Hematopoietic multipotent progenitor cell treated with erythropoietin and hydrocortisone succinate and interleukin-3 and kit ligand, for 15 days (in vitro differentiated cells): Measurements from ENCODE around the gene METTL16.
A peak's percentile ranks its signal among the peaks of the same experiment; 100 is the strongest.

Experiments used
- DNase-seq: peaks from one replicate; pipeline ENCODE4 v3.0.0-alpha.2; 2015; ENCODE audit warnings: low spot score

METTL16 gene

DNA sequence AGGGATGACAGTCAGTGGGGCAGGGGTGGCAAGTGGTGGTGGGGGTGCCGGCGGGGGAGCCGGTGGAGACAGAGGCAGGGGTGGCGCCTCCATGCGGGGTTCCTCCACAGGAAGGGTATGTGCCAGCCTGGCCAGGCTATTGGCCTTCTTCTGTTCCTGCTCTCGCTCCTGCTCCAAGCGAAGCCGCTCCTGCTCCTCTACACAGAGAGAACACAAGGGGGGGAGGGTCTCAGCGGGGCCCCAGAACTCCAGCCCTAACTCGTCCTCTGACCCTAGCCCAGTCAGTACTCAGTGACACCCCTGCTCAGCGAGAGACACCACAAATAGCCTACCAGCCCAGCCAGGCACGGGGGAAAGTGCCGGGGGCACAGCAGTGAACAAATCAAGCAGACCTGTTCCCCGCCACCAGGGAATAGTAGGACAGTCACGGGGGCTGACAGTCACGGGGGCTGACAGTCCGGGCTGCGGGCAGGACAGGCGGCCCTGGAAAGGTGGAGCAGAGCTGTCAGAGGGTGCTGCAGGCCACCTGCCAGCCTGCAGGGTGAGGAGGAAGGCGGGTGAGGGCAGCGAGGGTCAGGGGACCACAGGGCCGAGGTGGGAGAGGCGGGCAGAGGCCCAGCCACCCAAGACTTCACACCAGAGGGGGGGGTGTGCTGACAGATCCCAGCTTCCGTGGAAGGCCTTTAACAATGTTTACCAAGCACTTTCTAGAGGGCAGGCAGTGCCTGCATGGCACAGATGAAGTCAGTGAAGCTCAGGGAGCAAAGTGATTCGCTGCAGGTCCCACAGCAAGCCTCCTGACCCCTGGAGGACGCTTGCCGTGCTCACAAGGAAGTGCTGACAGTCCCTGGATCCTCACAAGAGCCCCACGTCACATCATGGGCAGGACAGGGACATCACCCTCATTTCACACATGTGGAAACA lies 116.2 kb downstream of the METTL16 start:
- no peak for DNase-seq

DNA sequence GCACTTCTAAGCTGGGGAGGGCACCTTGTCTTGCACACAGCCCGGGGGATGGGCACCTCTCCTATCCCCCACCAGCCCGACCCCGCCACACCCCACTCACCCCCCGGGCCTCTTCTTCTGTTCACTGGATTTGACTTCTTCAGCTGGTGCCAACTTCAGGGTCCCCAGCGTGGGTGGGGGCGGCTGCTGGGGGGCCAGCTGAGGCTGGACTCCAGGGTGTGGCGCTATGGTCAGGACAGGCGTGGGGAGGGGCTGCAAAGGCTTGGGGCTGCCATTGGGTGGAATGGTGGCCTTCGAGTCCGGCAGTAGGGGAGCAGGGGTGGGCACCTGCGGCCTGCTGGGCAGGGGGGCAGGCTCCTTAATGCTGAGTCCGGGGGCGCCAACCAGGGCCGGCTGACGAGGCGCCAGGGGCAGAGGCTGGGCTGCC lies 116.9 kb downstream of the METTL16 start:
- DNase-seq, result no peak

DNA sequence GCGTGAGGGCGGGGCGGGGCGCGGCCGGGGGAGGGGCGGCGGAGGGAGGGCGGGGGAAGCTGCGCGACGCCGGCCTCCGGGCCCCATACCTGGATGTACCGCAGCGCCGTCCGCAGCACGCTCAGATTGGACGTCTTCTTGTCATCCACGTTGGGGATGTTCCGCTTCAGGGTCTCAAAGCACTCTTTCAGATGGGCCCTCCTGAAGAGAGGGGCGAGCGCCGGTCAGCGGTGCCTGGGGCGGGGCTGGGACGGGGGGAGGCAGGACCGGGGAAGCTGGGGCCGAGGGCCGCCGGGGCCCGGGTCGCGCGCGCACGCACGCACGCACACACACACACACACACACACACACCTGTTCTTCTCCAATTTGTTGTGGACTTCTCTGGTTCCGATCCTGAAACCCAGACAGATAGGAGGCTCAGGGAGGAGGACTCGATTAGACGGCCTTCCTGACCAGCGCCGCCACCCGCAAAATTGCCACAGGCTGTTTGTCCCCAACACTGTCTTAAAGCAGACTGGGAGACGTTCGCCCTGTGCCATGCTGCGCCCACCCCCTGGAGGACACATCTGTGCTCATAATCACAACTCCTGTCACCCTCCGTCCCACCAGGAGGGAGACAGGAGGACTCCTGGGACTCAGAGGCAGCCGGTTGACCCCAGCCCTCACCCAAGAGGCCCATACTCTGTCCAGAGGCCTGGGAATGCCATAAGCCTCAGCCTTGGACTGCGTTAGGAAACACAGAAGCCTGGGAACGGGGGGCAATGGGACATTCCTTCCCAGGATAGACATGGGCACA lies 117.5 kb downstream of the METTL16 start:
- no peak for DNase-seq

DNA sequence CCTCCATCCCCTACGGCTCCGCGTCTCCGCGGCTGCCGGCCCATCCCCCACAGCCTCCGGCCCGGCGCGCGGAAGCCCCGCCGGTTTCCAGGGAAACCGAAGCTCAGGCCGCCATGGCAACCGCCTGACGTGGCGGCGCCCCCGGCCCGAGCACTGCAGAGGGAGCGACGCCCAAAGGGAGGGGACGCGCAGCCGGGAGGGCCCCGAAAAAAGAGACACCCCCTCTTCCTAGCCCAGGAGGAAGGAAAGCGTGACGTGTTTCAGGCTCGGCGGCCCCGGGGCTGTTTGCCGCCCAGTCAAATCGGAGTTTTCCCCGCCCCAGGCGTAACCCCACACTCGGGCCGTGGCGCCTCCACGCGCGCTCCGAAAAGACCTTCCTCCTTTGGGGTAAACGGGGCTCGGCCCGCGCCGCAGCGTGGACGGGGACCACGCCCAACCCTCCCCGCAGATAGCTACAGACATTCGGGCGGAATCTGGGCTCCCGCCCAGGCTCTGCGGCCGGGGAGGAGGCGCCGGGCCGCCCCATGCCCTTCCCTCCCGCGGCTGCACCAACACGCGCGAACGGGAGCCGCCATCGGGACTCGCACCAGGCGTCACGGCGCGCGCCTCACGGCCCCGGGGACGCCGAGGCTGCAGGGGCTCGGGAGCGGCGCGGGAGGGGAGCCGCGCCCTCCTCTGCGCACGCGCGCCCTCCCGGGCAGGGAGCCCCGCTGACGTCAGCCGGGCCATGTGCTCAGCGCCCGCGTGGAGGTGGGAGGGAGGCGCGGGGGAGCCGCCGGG lies 118.3 kb downstream of the METTL16 start:
- peak; percentile 85 for DNase-seq

DNA sequence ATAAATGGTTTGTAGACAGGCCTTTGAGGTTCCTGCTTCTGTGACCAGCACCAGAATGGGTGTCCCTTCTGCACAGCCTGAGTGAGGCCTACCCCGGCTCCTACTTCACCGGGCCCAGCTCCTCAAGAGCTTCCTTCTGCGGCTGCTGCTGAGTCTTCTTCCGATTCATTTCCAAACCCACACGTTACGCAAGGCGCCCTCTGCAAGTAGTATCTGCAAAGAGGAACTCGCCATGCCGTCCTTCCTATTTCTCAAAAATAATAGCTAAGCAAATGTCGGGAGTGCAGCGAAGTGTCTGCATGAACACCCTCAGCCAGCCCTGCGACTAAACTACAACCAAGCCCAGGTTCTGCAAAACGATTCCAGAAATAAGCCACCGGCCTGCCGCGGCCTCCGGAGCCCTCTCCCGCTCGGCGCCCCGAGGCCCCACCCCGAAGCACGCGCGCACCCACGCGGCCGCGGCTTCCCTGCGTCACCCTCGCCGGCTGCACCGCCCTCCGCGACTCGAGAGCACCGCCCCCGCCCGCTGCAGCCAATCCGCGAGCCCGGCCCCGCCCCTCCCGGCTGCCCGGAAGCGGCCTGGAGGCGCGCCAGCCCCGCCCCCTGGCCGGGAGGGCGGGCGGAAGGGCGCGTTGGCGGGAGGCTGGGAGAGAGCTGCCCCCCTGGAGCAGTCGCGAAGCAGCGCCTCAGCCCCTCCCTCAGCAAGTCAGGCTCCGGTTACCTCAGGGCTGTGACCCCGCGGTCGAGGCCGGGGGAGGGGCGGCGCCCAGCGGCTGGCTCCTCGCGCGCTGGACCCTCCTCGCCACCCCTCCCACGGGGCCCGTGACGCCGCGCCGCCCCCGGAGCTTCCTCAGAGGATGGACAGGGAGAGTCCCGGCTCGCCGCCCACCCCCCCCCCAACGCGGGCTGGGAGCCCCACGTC lies 119.2 kb downstream of the METTL16 start:
- DNase-seq, result peak; percentile 94

DNA sequence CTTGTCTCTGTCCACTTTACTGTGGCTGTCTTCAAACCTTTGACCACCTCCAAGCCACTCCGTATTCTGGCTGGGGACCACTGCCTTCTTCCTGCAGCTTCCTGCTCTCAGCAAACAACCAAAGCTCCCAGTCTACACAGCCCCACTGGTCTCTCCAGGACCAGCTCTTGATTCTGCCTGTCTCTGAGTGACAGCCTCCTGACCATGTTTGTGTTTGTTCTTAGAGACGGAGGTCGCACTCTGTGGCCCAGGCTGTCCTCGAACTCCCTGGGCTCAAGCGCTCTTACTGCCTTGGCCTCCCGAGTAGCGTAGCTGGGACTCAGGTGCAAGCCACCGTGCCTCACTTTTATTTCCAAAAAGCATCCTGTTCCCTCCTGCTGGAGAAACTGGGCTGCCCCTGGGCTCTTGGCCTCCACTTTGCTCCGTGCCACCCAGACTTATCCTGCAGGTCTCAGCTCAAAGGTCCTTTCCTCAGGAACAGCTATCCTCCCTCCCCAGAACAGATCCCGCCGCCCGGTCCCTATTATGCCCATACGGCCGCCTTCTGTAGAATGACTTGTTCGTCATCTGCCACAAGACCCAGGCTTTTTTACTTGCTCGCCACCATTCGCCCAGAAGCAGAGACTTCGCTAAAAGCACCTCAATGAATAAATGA lies 120.0 kb downstream of the METTL16 start:
- DNase-seq, result no peak

DNA sequence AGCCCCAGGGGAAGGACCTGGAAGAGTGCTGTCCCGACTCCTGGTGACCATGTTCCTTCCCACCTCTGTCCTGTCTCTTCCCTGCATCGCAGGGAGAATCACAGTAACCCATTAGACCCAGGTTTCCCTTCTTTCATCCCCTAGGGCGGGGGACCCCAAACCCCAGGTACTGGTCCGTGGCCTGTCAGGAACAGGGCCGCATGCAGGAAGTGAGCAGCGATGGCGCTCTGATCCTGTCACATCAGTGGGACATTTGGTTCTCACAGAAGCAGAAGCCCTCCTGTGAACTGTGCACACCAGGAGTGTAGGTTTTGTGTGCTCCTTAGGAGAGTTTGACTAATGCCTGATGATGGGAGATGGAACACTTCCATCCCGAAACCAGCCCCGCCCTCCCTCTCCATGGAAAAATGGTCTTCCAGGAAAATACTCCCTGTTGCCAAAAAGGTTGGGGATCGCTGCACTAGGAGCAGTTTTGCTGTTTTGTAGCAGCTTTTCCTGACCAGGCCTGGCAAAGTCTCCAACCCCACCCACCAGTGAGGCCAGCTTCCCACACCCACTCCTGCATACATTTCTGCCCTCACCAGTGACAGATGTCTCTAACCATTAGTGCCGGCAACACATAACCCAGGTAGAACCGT lies 121.4 kb downstream of the METTL16 start:
- no peak for DNase-seq

DNA sequence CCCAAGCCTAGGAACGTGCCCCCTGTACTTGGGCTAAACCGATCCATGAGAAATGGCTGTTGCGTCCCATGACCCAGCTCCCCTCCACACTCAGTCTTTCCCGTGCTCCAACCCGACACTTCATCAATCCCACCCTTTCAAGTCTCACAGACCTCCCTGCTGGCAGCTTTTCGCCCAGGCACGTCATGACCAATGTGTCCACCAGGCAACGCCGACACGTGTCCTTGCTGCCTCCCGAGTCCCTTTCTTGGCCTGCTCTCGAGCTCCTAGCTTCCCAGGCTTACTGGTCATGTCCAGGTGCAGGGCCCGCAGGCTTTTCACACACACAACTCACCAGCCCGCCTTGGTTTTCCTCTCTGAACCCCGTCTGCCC lies 123.0 kb downstream of the METTL16 start:
- no peak for DNase-seq

DNA sequence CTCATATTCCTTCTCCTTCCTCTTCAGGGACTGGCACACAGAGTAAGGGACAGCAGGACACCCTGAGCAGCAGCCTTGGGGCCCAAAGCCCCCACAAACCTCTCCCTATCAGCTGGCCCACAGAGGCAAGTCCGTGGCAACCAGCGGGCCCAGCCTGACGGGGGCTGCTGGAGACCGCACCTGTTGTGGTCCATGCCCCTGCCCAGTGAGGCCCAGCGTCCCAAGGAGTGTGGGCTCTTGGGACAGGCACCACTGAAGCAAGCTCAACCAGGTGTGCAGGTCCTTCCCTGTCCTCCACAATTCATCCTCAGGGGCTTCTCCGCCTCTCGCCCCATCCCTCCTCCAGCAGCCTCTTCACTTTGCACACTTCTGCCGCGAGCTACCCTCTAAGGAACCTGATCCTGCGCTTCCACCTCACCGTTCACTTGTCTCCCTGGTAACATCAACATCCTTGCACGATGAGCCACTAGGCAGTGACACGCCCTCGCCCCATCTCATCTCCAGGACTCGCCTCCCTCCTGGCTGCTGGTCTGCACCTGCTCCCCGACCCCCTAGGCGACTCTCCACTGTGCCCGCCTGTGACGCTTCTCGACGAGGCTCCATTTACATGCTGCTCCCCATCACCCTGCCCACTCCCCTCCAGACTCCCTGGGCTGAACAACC lies 123.5 kb downstream of the METTL16 start:
- DNase-seq, result no peak

DNA sequence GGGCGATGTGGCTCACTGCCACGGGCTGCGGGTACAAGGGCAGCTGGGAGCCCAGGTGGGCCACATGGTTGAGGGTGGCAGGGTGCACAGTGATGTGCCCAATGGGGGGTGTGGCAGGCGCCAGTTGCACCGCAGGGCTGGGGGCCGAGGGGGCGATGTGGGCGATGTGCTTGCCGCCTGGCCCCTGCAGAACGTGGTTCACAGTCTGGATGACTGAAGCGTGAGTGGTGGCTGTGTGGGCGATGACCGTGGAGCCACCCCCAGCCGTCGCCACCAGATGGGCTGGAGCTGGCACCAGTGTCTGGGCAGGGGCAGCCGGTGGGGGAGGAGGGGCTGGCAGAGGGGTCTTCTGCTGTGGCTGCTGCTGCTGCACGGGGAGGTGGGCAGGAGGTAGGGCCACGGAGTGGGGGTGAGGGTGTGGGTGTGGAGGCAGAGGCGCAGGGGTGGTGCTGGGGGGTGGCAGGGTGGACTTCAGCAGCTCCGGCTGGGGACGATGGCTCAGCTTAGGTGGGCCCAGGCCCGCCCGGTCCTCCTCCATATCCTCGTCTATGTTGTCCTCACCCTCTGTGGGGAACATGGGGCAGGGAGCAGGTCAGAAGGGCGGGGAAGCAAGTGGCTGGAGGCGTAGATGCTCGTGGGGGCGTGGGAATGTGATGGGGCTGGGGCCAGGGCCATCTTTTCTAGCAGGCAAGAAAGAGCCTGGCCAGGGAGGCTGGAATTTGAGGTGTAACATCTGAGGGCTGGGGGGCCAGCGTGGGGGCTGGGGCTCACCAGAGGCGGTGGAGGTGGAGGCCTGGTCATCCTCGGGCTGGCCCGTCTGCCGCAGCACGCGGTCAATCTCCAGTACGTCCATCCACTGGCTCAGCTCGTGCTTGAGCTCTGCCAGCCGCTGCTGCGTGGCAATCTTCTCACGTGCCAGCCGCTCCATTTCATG lies 124.3 kb downstream of the METTL16 start:
- no peak for DNase-seq

DNA sequence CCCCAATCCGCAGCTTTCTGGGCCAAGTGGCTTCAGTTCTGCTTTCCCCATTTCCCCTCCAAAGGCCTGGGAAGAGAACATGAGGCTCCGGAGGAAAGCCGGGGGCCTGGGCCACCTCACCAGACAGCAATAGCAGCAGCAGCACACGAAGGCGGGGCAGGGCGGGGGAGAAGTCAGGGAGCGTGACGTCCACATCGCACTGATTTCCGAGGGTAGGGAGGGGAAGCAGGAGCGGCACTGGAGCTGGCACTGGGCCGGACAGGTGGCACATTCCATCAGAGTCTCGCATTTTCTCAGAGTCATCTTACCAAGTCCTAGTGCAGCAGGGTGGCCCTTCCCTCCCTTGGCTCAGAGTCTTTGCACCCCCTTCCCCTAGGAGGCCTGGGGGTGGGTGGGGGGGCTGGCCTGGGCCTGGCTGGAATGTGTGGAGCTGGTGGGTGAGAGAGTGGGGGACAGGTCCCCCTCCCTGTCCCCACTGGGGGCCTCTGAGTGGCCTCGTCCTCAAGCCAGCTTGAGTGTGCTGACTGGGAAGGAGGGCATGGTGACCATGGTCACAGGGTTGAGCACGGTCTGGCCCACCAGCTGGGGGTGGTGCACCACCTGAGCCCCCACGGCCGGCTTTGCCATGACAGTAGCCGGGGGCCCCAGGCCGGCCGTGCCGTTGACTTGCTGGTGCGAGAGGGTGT lies 125.1 kb downstream of the METTL16 start:
- no peak for DNase-seq

DNA sequence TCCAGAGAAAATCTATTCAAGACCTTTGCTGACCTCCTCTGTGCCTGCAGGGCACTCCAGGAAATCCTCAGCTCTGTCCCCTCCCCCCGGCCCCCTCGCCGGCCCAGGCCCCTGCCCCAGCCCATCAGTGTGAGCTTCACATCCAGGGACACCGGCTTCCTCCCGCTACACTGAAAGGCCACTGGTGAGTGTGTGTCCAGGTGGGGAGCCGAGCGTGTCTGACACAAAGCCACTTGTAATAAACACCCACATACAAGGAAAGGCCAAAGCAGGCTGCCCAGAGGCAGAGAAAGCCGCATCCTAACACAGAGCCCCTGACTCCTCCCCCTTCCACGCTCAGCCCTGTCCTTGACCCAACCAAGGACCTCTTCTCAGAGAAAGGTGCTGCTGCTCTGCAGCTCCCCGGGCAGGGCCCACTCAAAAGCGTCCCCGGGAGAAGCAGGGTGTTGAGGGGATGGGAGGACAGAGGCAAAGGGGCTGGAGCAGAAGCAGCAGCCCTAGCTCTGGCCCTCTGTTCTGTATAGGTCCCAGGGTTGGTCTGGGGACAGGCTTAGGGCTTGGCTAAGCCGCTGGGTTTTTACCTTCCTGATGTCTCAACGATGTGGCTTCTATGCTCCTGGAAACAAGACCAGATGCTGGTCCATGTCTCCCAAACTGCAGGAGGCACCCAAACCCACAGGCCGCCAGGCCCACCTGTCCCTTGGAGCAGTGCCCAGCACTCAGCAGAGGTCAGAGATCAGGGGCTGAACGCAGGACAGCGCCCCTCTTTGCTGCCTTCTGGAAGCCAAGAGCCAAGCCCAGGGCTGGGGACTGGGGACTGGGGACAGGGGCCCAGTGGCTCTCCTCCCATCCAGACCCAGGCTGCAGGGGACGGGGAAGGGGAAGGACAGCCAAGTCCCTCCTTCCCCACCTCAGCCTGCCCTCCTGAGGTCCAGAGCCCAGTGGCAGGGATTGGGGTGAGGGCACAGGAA lies 126.2 kb downstream of the METTL16 start:
- DNase-seq, result no peak

DNA sequence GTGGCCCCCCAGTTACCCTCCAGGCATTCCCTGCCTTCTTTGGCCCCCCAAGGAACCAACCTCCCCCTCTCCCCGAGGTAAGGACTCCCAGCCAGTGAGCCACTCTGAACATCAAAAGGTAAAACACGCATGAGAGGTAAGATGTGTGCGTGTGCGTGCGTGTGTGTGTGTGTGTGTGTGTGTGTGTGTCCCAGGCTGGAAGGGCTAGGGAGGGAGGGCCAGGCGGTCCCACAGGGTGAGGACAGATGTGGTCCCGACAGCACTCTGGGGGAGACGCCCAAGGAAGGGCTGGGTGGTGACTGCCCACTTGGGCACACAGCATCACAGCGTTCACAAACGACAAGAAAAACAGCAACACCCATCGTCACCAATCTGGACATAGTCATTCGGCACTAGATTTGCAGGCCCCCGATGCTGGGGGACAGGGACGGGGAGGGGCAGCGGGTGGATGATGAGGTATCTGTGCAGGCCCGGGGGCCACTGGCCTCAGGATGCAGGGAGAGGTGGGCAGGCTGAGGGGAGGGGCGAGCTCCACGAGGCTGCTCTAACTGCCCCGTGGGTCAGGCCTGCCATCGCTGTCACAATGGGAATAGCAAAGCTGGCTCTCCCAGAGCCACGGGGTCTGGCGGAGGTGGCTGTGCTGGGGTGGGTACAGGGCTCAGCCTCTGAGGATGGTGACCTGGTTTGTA lies 127.1 kb downstream of the METTL16 start:
- DNase-seq, result no peak

DNA sequence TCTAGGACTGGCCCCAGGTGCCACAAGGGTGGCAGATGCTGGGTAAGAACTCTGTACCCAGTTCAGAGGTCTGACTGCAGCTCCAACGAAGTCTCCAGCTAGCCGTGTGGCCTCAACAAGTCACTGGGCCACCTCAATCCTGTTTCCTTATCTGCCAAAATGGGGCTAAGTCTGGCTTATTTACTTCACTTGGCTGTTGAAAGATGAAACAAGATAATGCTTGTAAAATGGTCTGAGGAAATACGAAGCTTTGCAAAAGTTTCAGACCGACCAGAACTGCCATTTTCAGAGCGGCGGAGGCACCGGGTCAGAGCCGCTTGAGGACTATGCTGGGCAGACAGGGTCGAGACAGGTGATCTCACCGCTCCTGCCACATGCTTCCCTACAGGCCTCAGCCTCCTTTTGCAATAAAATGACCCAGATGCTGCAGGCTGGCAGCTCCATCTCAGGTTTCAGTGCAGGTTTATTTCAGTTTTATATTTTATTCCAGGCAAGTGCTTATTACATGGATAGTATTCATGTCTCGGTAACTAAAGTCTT lies 128.0 kb downstream of the METTL16 start:
- no peak for DNase-seq

DNA sequence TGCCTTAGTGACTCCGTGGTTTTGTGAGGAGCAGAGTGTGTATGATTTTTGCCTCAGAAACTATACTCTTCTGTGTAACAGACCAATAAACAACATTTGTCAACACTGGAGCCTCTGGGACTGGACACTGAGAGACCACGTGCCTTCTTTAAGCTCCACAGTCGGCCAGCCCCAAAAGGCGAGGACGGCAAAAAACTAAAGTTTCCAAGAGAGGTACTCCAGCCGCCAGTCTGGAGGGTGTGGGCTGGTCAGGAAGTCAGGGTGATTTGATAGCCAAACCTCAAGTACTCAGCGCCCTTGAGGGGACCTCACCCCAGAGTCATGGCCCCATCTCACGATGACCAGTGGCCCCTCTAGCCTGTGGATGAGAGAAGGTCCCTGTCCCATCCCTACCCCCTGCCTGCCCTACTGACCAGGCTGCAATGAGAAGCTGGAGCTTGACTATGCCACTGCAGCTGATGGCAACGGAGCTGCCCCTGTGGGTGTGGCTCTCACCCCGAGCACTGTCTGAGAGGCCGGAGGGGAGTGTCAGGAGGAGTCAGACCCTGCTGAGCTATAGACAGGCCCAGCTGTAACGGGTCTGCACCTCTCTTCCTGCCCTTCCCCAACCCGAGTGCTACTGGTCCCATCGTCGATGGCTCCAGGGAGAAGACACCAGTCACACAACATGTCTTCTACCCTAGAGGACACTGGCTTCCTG lies 130.6 kb downstream of the METTL16 start:
- DNase-seq, result no peak
